Esophagus squamous epithelium (tissue), 4 donors: ENCODE results near the gene RCCD1.

ENCODE experiments used
- CTCF ChIP-seq, 6 experiments: fragments of 450-650 bp in 4 of 6; fragments of 200-600 bp in 2 of 6; sonication (generic) in 2 of 6; IDR thresholded peaks; one replicate each; pipeline ENCODE4 v1.5.1; 2016 to 2019; ENCODE audit warnings: antibody characterized with exemption in 6 of 6, mild to moderate bottlenecking in 4 of 6, moderate library complexity in 4 of 6
- POLR2A ChIP-seq, 4 donors: fragments of 450-650 bp; IDR thresholded peaks; one replicate each; pipeline ENCODE4 v1.6.1; 2017; ENCODE audit warnings: antibody characterized with exemption in 4 of 4, mild to moderate bottlenecking in 4 of 4, moderate library complexity in 3 of 4

- TF ChIP-seq POLR2A (IDR thresholded peaks at IDR 0.05) (no peak), CTCF (IDR thresholded peaks at IDR 0.05) (no peak)
These were observed 33.0 kb downstream of the RCCD1 start for GRCh38 chr15:90987561-90988141.
